Osteoblast (primary cell): ENCODE measurements around the gene DUSP15. TPM values are rescaled to one million over a fixed set of nuclear protein-coding genes. Genes with fewer than 3 reads are reported as not detected.

ENCODE experiments used
- DNase-seq: peaks from one replicate; pipeline ENCODE4 v3.0.0; 2011; ENCODE audit warnings: low spot score, mixed read lengths; ENCODE audit not compliant: insufficient read length; ENCODE audit errors: missing footprints
- H2AFZ ChIP-seq: 2 replicates; pipeline ENCODE4 v1.6.0; 2011; ENCODE audit warnings: mild to moderate bottlenecking, low read length
- H3K27ac ChIP-seq: 2 replicates; pipeline ENCODE4 v1.5.1; 2011; ENCODE audit warnings: mild to moderate bottlenecking, low read depth, low read length, moderate library complexity
- H3K27me3 ChIP-seq: 2 replicates; pipeline ENCODE4 v1.6.0; 2012; ENCODE audit warnings: mild to moderate bottlenecking, control low read depth, inconsistent platforms, low read length, moderate library complexity; ENCODE audit not compliant: insufficient read depth
- H3K36me3 ChIP-seq: 2 replicates; pipeline ENCODE4 v1.5.1; 2011; ENCODE audit warnings: mild to moderate bottlenecking, low read length, control low read depth, moderate library complexity; ENCODE audit not compliant: insufficient read depth
- H3K4me1 ChIP-seq: 2 replicates; pipeline ENCODE4 v1.5.1; 2011; ENCODE audit warnings: mild to moderate bottlenecking, low read length, control low read depth, moderate library complexity; ENCODE audit not compliant: insufficient read depth
- H3K4me2 ChIP-seq: 2 replicates; pipeline ENCODE4 v1.6.0; 2011; ENCODE audit warnings: mild to moderate bottlenecking, low read length; ENCODE audit not compliant: insufficient read depth
- H3K4me3 ChIP-seq: fragments of 200-600 bp; sonication (generic); 3 replicates; pipeline ENCODE4 v1.5.1; 2012; ENCODE audit warnings: mild to moderate bottlenecking, low read length, inconsistent platforms; ENCODE audit not compliant: insufficient read depth
- H3K79me2 ChIP-seq: 2 replicates; pipeline ENCODE4 v1.6.0; 2012; ENCODE audit warnings: mild to moderate bottlenecking, low read length, control low read depth, inconsistent platforms; ENCODE audit not compliant: insufficient read depth
- H3K9me3 ChIP-seq: 2 replicates; pipeline ENCODE4 v1.5.1; 2011; ENCODE audit warnings: low read depth, low read length, control low read depth
- H4K20me1 ChIP-seq: 2 replicates; pipeline ENCODE4 v1.6.0; 2012; ENCODE audit warnings: mild to moderate bottlenecking, low read length, control low read depth; ENCODE audit not compliant: insufficient read depth
- total RNA-seq: library from RNA; depleted of rRNA; stranded (reverse); fragments of >200 nt; gene quantifications from 2 replicates; pipeline ENCODE4 v1.2.3, GENCODE V29; 2012
- TF ChIP-seq, protein P1 (sequence below): IDR thresholded peaks from 2 replicates; pipeline ENCODE4 v1.5.1; 2011; ENCODE audit warnings: mild to moderate bottlenecking, low read depth, low read length, moderate library complexity; ENCODE audit errors: extremely low read depth

DUSP15 gene
- total RNA-seq, 1 donor: 1.4 TPM

DNA sequence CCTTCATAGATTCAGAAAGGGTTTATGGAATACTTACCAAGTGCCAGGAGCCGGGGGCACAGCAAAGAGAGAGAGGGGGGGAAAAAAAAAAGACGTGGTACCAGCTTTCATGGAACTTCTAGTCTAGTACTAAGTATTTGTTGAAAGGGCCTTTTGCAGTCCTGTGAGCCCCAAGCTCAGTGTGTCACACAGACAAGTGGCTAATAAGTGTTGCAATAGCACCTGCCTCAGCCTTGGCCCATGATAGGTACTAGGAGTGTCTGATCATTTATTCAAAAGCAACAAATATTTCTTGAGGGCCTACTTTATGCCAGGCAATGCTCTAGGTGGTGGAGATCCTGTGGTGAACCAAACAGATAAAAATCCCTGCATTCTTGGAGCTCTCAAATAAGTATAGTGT, 43.3 kb downstream of the DUSP15 start:
- no peak overlapping the region for H3K4me3 ChIP-seq
- peaks cover 3% of the 10 kb centered on the region for H3K4me1 ChIP-seq
- TF ChIP-seq, protein P1, sequence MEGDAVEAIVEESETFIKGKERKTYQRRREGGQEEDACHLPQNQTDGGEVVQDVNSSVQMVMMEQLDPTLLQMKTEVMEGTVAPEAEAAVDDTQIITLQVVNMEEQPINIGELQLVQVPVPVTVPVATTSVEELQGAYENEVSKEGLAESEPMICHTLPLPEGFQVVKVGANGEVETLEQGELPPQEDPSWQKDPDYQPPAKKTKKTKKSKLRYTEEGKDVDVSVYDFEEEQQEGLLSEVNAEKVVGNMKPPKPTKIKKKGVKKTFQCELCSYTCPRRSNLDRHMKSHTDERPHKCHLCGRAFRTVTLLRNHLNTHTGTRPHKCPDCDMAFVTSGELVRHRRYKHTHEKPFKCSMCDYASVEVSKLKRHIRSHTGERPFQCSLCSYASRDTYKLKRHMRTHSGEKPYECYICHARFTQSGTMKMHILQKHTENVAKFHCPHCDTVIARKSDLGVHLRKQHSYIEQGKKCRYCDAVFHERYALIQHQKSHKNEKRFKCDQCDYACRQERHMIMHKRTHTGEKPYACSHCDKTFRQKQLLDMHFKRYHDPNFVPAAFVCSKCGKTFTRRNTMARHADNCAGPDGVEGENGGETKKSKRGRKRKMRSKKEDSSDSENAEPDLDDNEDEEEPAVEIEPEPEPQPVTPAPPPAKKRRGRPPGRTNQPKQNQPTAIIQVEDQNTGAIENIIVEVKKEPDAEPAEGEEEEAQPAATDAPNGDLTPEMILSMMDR: no peak
- no peak for DNase-seq
- H4K20me1 ChIP-seq: peaks cover 2% of the 10 kb centered on the region
- no peaks in the 10 kb centered on the region for H3K79me2 ChIP-seq
- no peaks in the 10 kb centered on the region for H3K9me3 ChIP-seq
- no peak overlapping the region for H3K4me2 ChIP-seq
- no peaks in the 10 kb centered on the region for H3K27me3 ChIP-seq
- H2AFZ ChIP-seq: no peak overlapping the region
- H3K27ac ChIP-seq: no peak overlapping the region
- no peaks in the 10 kb centered on the region for H3K36me3 ChIP-seq

DNA sequence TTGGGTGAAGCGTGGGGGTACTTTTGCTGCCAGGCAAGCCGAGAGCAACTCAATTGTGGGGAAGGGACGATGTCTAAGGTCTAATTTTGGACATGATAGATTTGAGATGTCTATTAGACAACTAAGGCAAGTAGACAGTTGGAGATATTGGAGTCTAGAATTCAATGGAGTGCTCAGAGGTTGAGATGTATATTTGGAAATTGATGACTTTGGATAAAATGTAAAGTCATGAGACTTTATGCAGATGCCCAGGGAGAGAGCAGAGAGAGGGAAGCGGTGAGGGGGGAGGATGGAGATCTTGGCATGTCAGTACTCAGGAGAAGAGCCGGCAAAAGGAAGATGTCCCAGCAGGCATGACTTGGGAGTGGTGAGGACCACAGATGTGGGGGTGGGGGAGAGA, 44.3 kb downstream of the DUSP15 start:
- TF ChIP-seq, protein P1: no peak
- DNase-seq: no peak
- H3K27me3 ChIP-seq: no peaks in the 10 kb centered on the region
- H3K27ac ChIP-seq: no peak overlapping the region
- no peaks in the 10 kb centered on the region for H4K20me1 ChIP-seq
- no peak overlapping the region for H3K4me3 ChIP-seq
- H3K36me3 ChIP-seq: no peaks in the 10 kb centered on the region
- no peak overlapping the region for H2AFZ ChIP-seq
- no peaks in the 10 kb centered on the region for H3K9me3 ChIP-seq
- H3K79me2 ChIP-seq: no peaks in the 10 kb centered on the region
- H3K4me1 ChIP-seq: peaks cover 3% of the 10 kb centered on the region
- no peak overlapping the region for H3K4me2 ChIP-seq

GRCh38 chr20:31824554-31825313, 45.6 kb downstream of the DUSP15 start:
- TF ChIP-seq, protein P1: no peak
- H3K27ac ChIP-seq: no peak overlapping the region
- no peak overlapping the region for H3K4me2 ChIP-seq

GRCh38 chr20:31824125-31824485, 46.2 kb downstream of the DUSP15 start:
- TF ChIP-seq, protein P1: no peak

More at GRCh38 chr20:31824554-31825313, 45.6 kb downstream of the DUSP15 start:
- Histone ChIP-seq H3K27me3 (no peaks in the 10 kb centered on the region), H3K9me3 (no peaks in the 10 kb centered on the region), H3K79me2 (no peaks in the 10 kb centered on the region), H2AFZ (no peak overlapping the region), H3K36me3 (no peaks in the 10 kb centered on the region), H4K20me1 (no peaks in the 10 kb centered on the region), H3K4me3 (no peak overlapping the region), H3K4me1 (peaks cover 3% of the 10 kb centered on the region)
- peak; percentile 34 for DNase-seq

More at GRCh38 chr20:31824125-31824485, 46.2 kb downstream of the DUSP15 start:
- Histone ChIP-seq H3K79me2 (no peaks in the 10 kb centered on the region), H3K4me3 (no peak overlapping the region), H3K4me2 (no peak overlapping the region), H3K36me3 (no peaks in the 10 kb centered on the region), H2AFZ (no peak overlapping the region), H3K4me1 (peaks cover 3% of the 10 kb centered on the region), H3K27ac (no peak overlapping the region), H3K27me3 (no peaks in the 10 kb centered on the region), H4K20me1 (no peaks in the 10 kb centered on the region), H3K9me3 (no peaks in the 10 kb centered on the region)
- no peak for DNase-seq
